Panc1 (cell line): Measurements from ENCODE around the gene NDUFA7.

Experiments
- CTCF ChIP-seq: fragments of 450-650 bp; IDR thresholded peaks from 2 replicates; pipeline ENCODE4 v1.5.1; 2017; ENCODE audit warnings: mild to moderate bottlenecking
- POLR2AphosphoS5 ChIP-seq: IDR thresholded peaks from 2 replicates; pipeline ENCODE4 v1.6.1; 2012; ENCODE audit warnings: mild to moderate bottlenecking, low read depth, low read length, moderate library complexity
- SIN3A ChIP-seq: IDR thresholded peaks from 2 replicates; pipeline ENCODE4 v1.6.1; 2012; ENCODE audit warnings: low read depth, mild to moderate bottlenecking, low read length, moderate library complexity, borderline replicate concordance; ENCODE audit not compliant: insufficient read depth

- TF ChIP-seq CTCF (no peak), POLR2AphosphoS5 (no peak), SIN3A (no peak)
These were observed 21.7 kb upstream of the NDUFA7 start, which contains the start of gene KANK3 for GRCh38 chr19:8342684-8343482.
